B cell (primary cell): ENCODE data around the gene MUC4. TPM values are rescaled to one million over a fixed set of nuclear protein-coding genes. Genes with fewer than 3 reads are reported as not detected.

ENCODE experiments used
- ATAC-seq: fragments of 200-7000 bp; cut with Tn5 transposase; one replicate; pipeline ENCODE4 v1.10.0; 2021; ENCODE audit warnings: low read depth, mild to moderate bottlenecking, moderate number of reproducible peaks, moderate library complexity
- CTCF ChIA-PET: fragments of 350-600 bp; sonication (Branson Sonifier 250); formaldehyde crosslinking; loops from one replicate; lab custom pipeline; 2021; ENCODE audit warnings: antibody characterized with exemption, inconsistent platforms; lab: Charles Lee
- POLR2A ChIA-PET: fragments of 350-600 bp; sonication (Branson Sonifier 250); formaldehyde crosslinking; loops from one replicate; lab custom pipeline; 2021; ENCODE audit warnings: antibody characterized with exemption; lab: Charles Lee
- DNase-seq: peaks from one replicate; pipeline ENCODE4 v3.0.0; 2013
- H2AFZ ChIP-seq: 2 replicates; pipeline ENCODE4 v1.6.1; 2012; ENCODE audit warnings: mild to moderate bottlenecking, low read depth, low read length; ENCODE audit not compliant: insufficient read depth, poor library complexity, severe bottlenecking
- H3K27ac ChIP-seq, 2 donors: 1 replicate in 1 of 2; 2 replicates in 1 of 2; pipeline ENCODE4 v1.5.1; 2012 to 2013; ENCODE audit warnings: low read length in 2 of 2, mild to moderate bottlenecking in 2 of 2, moderate library complexity in 1 of 2
- H3K27me3 ChIP-seq, 4 experiments: fragments of 200-600 bp in 1 of 4; sonication (generic) in 1 of 4; replicated peaks in 1 of 4; 1 replicate in 2 of 4; 2 replicates in 2 of 4; pipeline versions ENCODE4 v1.6.1 to v1.7.0; 2013 to 2016; ENCODE audit warnings: low read length in 3 of 4, mild to moderate bottlenecking in 2 of 4, mixed read lengths in 1 of 4, moderate library complexity in 1 of 4; ENCODE audit not compliant: insufficient read depth in 4 of 4, control insufficient read depth in 3 of 4; ENCODE audit errors: control extremely low read depth in 1 of 4
- H3K36me3 ChIP-seq, 2 experiments: replicated peaks in 1 of 2; 1 replicate in 1 of 2; 2 replicates in 1 of 2; pipeline versions ENCODE4 v1.6.1 to v1.7.1; 2013; ENCODE audit warnings: low read length in 1 of 2; ENCODE audit not compliant: insufficient read depth in 2 of 2, control insufficient read depth in 1 of 2; ENCODE audit errors: control extremely low read depth in 1 of 2, extremely low read depth in 1 of 2
- H3K4me1 ChIP-seq, 2 donors: fragments of 200-600 bp in 1 of 2; sonication (generic) in 1 of 2; 1 replicate in 1 of 2; 2 replicates in 1 of 2; pipeline versions ENCODE4 v1.5.1 to v1.6.1; 2013 to 2017; ENCODE audit warnings: low read length in 2 of 2; ENCODE audit not compliant: control insufficient read depth in 2 of 2, insufficient read depth in 2 of 2
- H3K4me2 ChIP-seq: replicated peaks from 2 replicates; pipeline ENCODE3; 2012; ENCODE audit warnings: mild to moderate bottlenecking, low read depth, low read length; ENCODE audit not compliant: poor library complexity, severe bottlenecking
- H3K4me3 ChIP-seq, 5 experiments: fragments of 200-600 bp in 1 of 5; sonication (generic) in 1 of 5; 1 replicate in 3 of 5; 2 replicates in 2 of 5; pipeline versions ENCODE4 v1.5.1 to v1.7.0; 2011 to 2016; ENCODE audit warnings: low read length in 4 of 5, mild to moderate bottlenecking in 4 of 5, low read depth in 2 of 5, control low read depth in 1 of 5, moderate library complexity in 1 of 5; ENCODE audit not compliant: insufficient read depth in 1 of 5; ENCODE audit errors: control extremely low read depth in 1 of 5, extremely low read depth in 1 of 5
- H3K79me2 ChIP-seq: fragments of 200-600 bp; sonication (generic); one replicate; pipeline ENCODE4 v1.6.0; 2016; ENCODE audit warnings: low read length; ENCODE audit not compliant: control insufficient read depth, insufficient read depth
- H3K9ac ChIP-seq: fragments of 200-600 bp; sonication (generic); 2 replicates; pipeline ENCODE4 v1.6.1; 2017; ENCODE audit warnings: mild to moderate bottlenecking, low read length, moderate library complexity
- H3K9me3 ChIP-seq, 3 donors: one replicate each; pipeline versions ENCODE4 v1.6.1 to v1.7.1; 2013; ENCODE audit warnings: low read length in 2 of 3; ENCODE audit not compliant: control insufficient read depth in 2 of 3, insufficient read depth in 1 of 3; ENCODE audit errors: control extremely low read depth in 1 of 3
- H4K20me1 ChIP-seq: 2 replicates; pipeline ENCODE4 v1.6.0; 2012; ENCODE audit warnings: mild to moderate bottlenecking, low read length; ENCODE audit not compliant: insufficient read depth, control insufficient read depth, poor library complexity, severe bottlenecking
- H3K27ac Mint-ChIP-seq: one replicate; pipeline ENCODE4 v1.8.0; 2021; ENCODE audit warnings: mixed read lengths
- H3K27me3 Mint-ChIP-seq: one replicate; pipeline ENCODE4 v1.8.0; 2021; ENCODE audit warnings: mixed read lengths
- H3K4me1 Mint-ChIP-seq: one replicate; pipeline ENCODE4 v1.8.0; 2021; ENCODE audit warnings: mixed read lengths
- H3K4me3 Mint-ChIP-seq: one replicate; pipeline ENCODE4 v1.8.0; 2021; ENCODE audit warnings: mixed read lengths
- H3K9me3 Mint-ChIP-seq: one replicate; pipeline ENCODE4 v1.8.0; 2022; ENCODE audit warnings: mixed read lengths; ENCODE audit not compliant: insufficient read depth
- CTCF ChIP-seq: fragments of 200-600 bp; IDR thresholded peaks from one replicate; pipeline ENCODE4 v1.8.0; 2022; ENCODE audit warnings: antibody characterized with exemption, mild to moderate bottlenecking
- EZH2 ChIP-seq: IDR thresholded peaks from 2 replicates; pipeline ENCODE4 v1.6.1; 2012; ENCODE audit warnings: borderline replicate concordance, low read depth, mild to moderate bottlenecking, moderate library complexity, low read length; ENCODE audit not compliant: insufficient read depth, poor library complexity, severe bottlenecking
- WGBS: methylation state at CpG from one replicate; pipeline ENCODE4 v1.1.5; 2013; ENCODE audit warnings: missing lambda C conversion rate; ENCODE audit not compliant: insufficient coverage; 5-methylcytosine and 5-hydroxymethylcytosine counted together
- intact Hi-C: fragments of 100-400 bp; cut with micrococcal nuclease; formaldehyde crosslinking; loops from one replicate; pipeline ENCODE4 v1.10.0; 2022
- polyA plus RNA-seq: library from polyadenylated mRNA; depleted of rRNA; stranded (reverse); fragments of >200 nt; gene quantifications from 2 replicates; pipeline ENCODE4 v1.2.3, GENCODE V29; 2012
- small RNA-seq: library from RNA; depleted of rRNA; stranded (forward); fragments of <200 nt; gene quantifications from one replicate; pipeline ENCODE3, GENCODE V24; 2012; ENCODE audit warnings: low replicate concordance, low read depth; ENCODE audit not compliant: insufficient read length
- total RNA-seq, 2 donors: library from RNA; stranded (reverse); fragments of 120-200 nt in 1 of 2; gene quantifications; 1 replicate in 1 of 2; 2 replicates in 1 of 2; pipeline versions ENCODE4 v1.2.3 to v1.2.4, GENCODE V29; 2013 to 2022

The MUC4 gene
- total and polyA plus RNA-seq, 2 donors (not counting 1 experiment from before 2014, with no cell fraction given): 0.22 to 1.2 TPM

GRCh38 chr3:195697582-195698324 is 114.0 kb downstream of the MUC4 start:
- H3K4me1 ChIP-seq: no peaks in the 10 kb centered on the region
- no peak overlapping the region for H3K4me3 Mint-ChIP-seq
- peaks cover 7% of the 10 kb centered on the region for H3K4me1 Mint-ChIP-seq
- no peaks in the 10 kb centered on the region for H4K20me1 ChIP-seq
- H3K9ac ChIP-seq: no peak overlapping the region
- H3K4me3 ChIP-seq: no peak overlapping the region
- H2AFZ ChIP-seq: no peak overlapping the region
- ChIA-PET CTCF (no interaction called here), POLR2A (no interaction called here)
- H3K9me3 ChIP-seq: no peaks in the 10 kb centered on the region
- no peaks in the 10 kb centered on the region for H3K27me3 ChIP-seq
- no peak overlapping the region for H3K27ac ChIP-seq
- no peak overlapping the region for H3K27ac Mint-ChIP-seq
- WGBS: 83% methylated on average over 11 of the region's 11 CpGs
- H3K9me3 Mint-ChIP-seq: no peaks in the 10 kb centered on the region
- DNase-seq (no peak), ATAC-seq (no peak)
- intact Hi-C loops: no loop called here
- H3K79me2 ChIP-seq: no peaks in the 10 kb centered on the region
- H3K4me2 ChIP-seq: no peak overlapping the region
- no peaks in the 10 kb centered on the region for H3K27me3 Mint-ChIP-seq
- H3K36me3 ChIP-seq: peaks cover 1 to 27% of the 10 kb centered on the region in 2 experiments
- TF ChIP-seq CTCF: no peak
- TF ChIP-seq EZH2: no peak

Small RNA genes within 50 kb of the gene (small RNA-seq; reads per million reads assigned to genes)
- gene MIR570: not detected

Other genes with a start within 250 kb of the MUC4 start
- gene APOD, start 228.0 kb downstream of the MUC4 start, total RNA-seq: 0.41 and 0.59 TPM in 2 replicates
- gene APOD, start 228.0 kb downstream of the MUC4 start, polyA plus RNA-seq: not detected in 2 replicates
- 11.1 and 15.6 TPM in 2 replicates for gene MUC20, start 91.0 kb downstream of the MUC4 start, total RNA-seq
- 11.0 and 12.1 TPM in 2 replicates for gene MUC20, start 91.0 kb downstream of the MUC4 start, polyA plus RNA-seq
- gene TNK2, start 96.6 kb upstream of the MUC4 start, total RNA-seq: 198 and 201 TPM in 2 replicates
- gene TNK2, start 96.6 kb upstream of the MUC4 start, polyA plus RNA-seq: 126 and 131 TPM in 2 replicates